H7 (cell line): ENCODE measurements around the gene KRI1. TPM values are rescaled to one million over a fixed set of nuclear protein-coding genes. Genes with fewer than 3 reads are reported as not detected.
"Not testable (repeated sequence)": the region's sequence is repeated elsewhere in the genome, so short reads cannot be mapped to it uniquely, and the experiment has no call there.

ENCODE experiments used
- DNase-seq: peaks from one replicate; pipeline ENCODE4 v3.0.0; 2012
- H3K27me3 ChIP-seq: 2 replicates; pipeline ENCODE4 v1.6.0; 2011; ENCODE audit warnings: mild to moderate bottlenecking, low read length; ENCODE audit not compliant: control insufficient read depth, insufficient read depth
- H3K36me3 ChIP-seq: replicated peaks from 2 replicates; pipeline ENCODE4 v1.5.1; 2011; ENCODE audit warnings: low read length; ENCODE audit not compliant: control insufficient read depth, insufficient read depth
- H3K4me3 ChIP-seq: 2 replicates; pipeline ENCODE4 v1.5.1; 2011; ENCODE audit warnings: low read depth, mild to moderate bottlenecking, control low read depth, low read length, moderate library complexity; ENCODE audit not compliant: insufficient read depth
- total RNA-seq: library from RNA; depleted of rRNA; stranded (reverse); fragments of >200 nt; shearing (Covaris generic); gene quantifications from 2 replicates; pipeline ENCODE4 v1.2.3, GENCODE V29; 2014

Gene KRI1
- total RNA-seq, 1 experiment from 2014 or later: 19.3 TPM

- Histone ChIP-seq H3K4me3 (no peak overlapping the region), H3K36me3 (peaks cover 32% of the 10 kb centered on the region), H3K27me3 (no peaks in the 10 kb centered on the region)
- peak; percentile 16 for DNase-seq
Observed at GRCh38 chr19:10549733-10550132, 16.1 kb downstream of the KRI1 start.

- Histone ChIP-seq H3K27me3 (no peaks in the 10 kb centered on the region), H3K36me3 (peaks cover 25% of the 10 kb centered on the region), H3K4me3 (no peak overlapping the region)
- DNase-seq: peak; percentile 22
Observed at GRCh38 chr19:10548746-10549276, 17.0 kb downstream of the KRI1 start.

GRCh38 chr19:10546817-10547216 is 19.0 kb downstream of the KRI1 start:
- H3K27me3 ChIP-seq: no peaks in the 10 kb centered on the region
- H3K4me3 ChIP-seq: no peak overlapping the region
- peaks cover 16% of the 10 kb centered on the region for H3K36me3 ChIP-seq
- peak; percentile 27 for DNase-seq

DNA sequence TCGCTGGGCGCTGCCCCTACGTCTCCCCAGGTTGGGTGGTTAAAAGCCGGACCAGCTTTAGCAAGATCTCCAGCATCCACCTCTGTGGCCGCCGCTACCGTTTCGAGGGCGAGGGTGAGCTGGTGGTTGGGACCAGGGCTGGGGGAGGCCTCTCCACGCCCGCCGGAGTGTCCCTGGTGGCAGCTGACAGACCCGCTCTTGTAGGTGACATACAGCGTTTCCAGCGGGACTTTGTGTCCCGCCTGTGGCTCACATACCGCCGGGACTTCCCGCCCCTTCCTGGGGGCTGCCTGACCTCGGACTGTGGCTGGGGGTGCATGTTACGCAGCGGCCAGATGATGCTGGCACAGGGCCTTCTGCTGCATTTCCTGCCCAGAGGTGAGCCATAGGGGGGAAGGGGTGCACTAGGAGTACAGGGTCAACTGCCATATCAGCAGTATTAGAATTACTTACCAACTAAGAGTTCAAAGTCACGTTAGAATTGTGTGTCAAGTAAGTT is 21.0 kb downstream of the KRI1 start:
- Histone ChIP-seq H3K4me3 (peak overlapping the region; percentile 85), H3K27me3 (no peaks in the 10 kb centered on the region), H3K36me3 (peaks cover 11% of the 10 kb centered on the region)
- DNase-seq: peak; percentile 68

GRCh38 chr19:10544242-10544752 is 21.5 kb downstream of the KRI1 start:
- H3K27me3 ChIP-seq: no peaks in the 10 kb centered on the region
- peak overlapping the region; percentile 85 for H3K4me3 ChIP-seq
- DNase-seq: peak; percentile 80
- peaks cover 9% of the 10 kb centered on the region for H3K36me3 ChIP-seq

DNA sequence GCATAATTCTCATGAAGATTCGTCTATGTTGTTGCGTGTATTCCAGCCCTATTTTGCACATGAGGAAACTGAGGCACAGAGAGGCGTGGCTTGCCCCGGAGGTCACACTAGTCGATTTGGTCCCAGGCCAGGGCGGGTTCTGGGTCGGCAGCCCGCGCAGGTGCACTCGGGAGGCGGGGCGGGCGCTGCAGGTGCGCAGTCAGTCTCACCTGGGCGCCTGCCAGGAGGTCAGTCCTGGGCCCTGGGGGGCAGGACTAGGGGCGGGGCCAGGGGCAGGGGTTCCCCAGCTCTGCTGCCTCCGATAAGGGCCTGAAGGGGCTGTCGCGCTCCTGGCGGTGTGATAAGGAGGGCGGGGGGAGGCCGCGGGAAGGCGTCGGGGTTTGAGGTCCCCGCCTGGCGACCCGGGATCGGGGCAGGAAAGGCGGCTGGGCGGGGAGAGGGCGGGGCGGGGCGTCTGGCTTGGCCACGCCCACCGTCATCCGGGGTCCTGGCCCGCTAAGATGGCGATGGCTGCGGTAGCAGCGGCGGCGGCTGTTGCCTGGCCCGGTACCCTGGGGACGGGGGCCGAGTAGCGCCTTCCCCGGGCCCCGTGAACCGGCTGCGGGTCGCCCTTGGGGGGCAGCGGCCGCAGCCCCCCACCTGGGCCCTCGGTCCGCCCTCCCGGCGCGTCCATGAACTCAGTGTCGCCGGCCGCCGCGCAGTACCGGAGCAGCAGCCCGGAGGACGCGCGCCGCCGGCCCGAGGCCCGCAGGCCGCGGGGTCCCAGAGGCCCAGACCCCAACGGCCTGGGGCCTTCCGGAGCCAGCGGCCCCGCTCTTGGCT is 22.2 kb downstream of the KRI1 start, which contains the start of gene ATG4D:
Gene ATG4D (plus strand): TSS at position 485 of the 822 bp plus-strand sequence. CDS start 187 bp downstream, at position 672.
- Histone ChIP-seq H3K36me3 (peaks cover 8% of the 10 kb centered on the region), H3K4me3 (peak within 1 kb of the TSS; percentile 85), H3K27me3 (no peaks in the 10 kb centered on the region)
- peak; percentile 100 for DNase-seq

- Histone ChIP-seq H3K27me3 (no peaks in the 10 kb centered on the region), H3K4me3 (peak overlapping the region; percentile 85), H3K36me3 (peaks cover 6% of the 10 kb centered on the region)
- no peak for DNase-seq
Observed at GRCh38 chr19:10543059-10543419, 22.8 kb downstream of the KRI1 start.

DNA sequence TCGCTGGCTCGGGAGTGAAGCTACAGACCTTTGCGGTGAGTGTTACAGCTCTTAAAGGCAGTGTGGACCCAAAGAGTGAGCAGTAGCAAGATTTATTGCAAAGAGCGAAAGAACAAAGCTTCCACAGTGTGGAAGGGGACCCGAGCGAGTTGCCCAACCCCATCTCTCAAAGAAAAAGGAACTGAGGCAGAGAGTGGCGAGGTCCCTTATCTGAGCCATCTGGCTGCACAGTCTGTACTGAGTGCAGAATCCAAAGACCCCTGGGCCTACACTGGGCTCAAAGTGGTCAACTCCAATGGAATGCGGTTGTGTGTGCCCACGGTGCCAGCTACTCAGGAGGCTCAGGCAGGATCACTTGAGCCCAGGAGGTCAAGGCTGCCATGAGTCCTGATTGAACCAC is 26.8 kb downstream of the KRI1 start:
- not testable (repeated sequence) for H3K36me3 ChIP-seq, DNase-seq, H3K4me3 ChIP-seq, H3K27me3 ChIP-seq

DNA sequence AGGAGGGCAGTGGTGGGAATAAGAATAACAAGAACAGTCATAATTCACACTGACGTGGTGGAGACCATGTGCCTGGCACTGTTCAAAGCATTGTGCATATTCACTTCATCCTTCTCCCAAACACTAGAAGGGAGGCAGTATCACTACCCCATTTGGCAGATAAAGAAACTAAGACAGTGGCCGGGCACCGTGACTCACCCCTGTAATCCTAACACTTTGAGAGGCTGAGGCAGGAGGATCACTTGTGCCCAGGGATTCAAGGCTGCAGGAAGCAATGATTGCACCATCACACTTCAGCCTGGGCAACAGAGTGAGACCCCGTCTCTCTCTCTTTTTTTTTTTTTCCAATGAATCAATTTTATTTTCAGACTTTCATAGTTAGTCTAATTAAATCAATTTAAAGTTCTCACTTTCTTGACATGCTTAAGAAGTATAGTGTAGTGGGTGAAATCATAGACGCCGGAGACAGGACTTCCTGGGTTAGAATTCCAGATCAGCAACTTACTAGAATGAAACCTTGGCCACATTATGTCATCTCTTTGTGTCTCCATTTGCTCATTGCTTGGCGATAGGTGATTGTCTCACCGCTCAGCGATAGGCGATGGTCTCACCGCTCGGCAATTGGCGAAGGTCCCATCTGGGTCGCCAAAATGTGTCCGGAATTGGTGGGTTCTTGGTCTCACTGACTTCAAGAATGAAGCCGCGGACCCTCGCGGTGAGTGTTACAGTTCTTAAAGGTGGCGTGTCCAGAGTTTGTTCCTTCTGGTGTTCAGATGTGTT is 27.4 kb downstream of the KRI1 start:
- H3K4me3 ChIP-seq: no peak overlapping the region
- H3K27me3 ChIP-seq: no peaks in the 10 kb centered on the region
- H3K36me3 ChIP-seq: no peaks in the 10 kb centered on the region
- DNase-seq: no peak

DNA sequence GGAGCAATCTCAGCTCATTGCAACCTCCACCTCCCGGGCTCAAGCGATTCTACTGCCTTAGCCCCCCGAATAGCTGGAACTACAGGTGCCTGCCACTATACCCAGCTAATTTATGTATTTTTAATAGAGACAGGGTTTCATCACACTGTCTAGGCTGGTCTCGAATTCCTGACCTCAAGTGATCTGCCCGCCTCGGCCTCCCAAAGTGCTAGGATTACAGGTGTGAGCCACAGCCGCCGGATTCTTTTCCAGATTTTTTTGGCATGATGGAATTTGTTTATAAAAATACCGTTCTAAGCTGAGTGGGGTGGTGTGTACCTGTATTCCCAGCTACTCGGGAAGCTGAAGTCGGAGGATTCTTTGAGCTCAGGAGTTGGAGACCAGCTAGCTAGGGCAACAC is 28.1 kb downstream of the KRI1 start:
- Histone ChIP-seq H3K36me3 (no peaks in the 10 kb centered on the region), H3K4me3 (no peak overlapping the region), H3K27me3 (no peaks in the 10 kb centered on the region)
- DNase-seq: no peak

GRCh38 chr19:10535613-10536012 is 30.2 kb downstream of the KRI1 start:
- Histone ChIP-seq H3K27me3 (no peaks in the 10 kb centered on the region), H3K4me3 (no peak overlapping the region), H3K36me3 (no peaks in the 10 kb centered on the region)
- no peak for DNase-seq

- no peak for DNase-seq
- no peaks in the 10 kb centered on the region for H3K27me3 ChIP-seq
- H3K36me3 ChIP-seq: no peaks in the 10 kb centered on the region
- H3K4me3 ChIP-seq: no peak overlapping the region
Observed at GRCh38 chr19:10533646-10534386, 32.0 kb downstream of the KRI1 start.

GRCh38 chr19:10532457-10532856 is 33.4 kb downstream of the KRI1 start:
- Histone ChIP-seq H3K27me3 (no peaks in the 10 kb centered on the region), H3K36me3 (no peaks in the 10 kb centered on the region), H3K4me3 (no peak overlapping the region)
- DNase-seq: no peak

DNA sequence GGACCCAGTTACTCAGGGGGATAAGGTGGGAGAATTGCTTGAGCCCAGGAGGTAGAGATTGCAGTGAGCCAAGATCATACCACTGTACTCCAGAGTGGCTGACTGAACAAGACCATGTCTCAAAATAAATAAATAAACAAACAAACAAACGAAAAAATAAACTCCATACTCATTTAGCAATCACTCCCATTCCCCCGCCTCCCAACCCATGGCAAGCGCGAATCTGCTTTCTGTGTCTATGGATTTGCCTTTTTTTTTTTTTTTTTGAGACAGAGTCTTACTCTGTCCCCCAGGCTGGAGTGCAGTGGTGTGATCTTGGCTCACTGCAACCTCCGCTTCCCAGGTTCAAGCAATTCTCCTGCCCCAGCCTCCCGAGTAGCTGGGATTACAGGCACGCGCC is 38.9 kb downstream of the KRI1 start:
- DNase-seq, H3K36me3 ChIP-seq, H3K4me3 ChIP-seq, H3K27me3 ChIP-seq: not testable (repeated sequence)
